Erythroblast (primary cell): ENCODE measurements around the gene CHRNA7.

Source experiments
- GATA1 ChIP-seq: IDR thresholded peaks from 2 replicates; pipeline ENCODE4 v1.6.1; 2011; ENCODE audit warnings: low read depth, mild to moderate bottlenecking, control low read depth, low read length, moderate library complexity
- POLR2A ChIP-seq: IDR thresholded peaks from 2 replicates; pipeline ENCODE4 v1.6.1; 2011; ENCODE audit warnings: mild to moderate bottlenecking, low read length

- no peak for TF ChIP-seq POLR2A
- TF ChIP-seq GATA1 = no peak
These were observed 22.9 kb upstream of the CHRNA7 start for GRCh38 chr15:32007355-32007960.
